Pulmonary artery endothelial cell (primary cell): ENCODE measurements around the gene RNF212. TPM values are rescaled to one million over a fixed set of nuclear protein-coding genes. Genes with fewer than 3 reads are reported as not detected.

Experiments
- DNase-seq: peaks from one replicate; pipeline ENCODE4 v3.0.0-alpha.2; 2011; ENCODE audit warnings: low read depth, low spot score
- total RNA-seq: library from RNA; depleted of rRNA; stranded (reverse); fragments of >200 nt; gene quantifications from 2 replicates; pipeline ENCODE4 v1.2.3, GENCODE V29; 2014

RNF212 gene
- total RNA-seq, 1 donor from 2014 or later = 1.8 TPM

- DNase-seq = no peak
These were observed 76.2 kb downstream of the RNF212 start for GRCh38 chr4:1036976-1037810.

- no peak for DNase-seq
These were observed 77.3 kb downstream of the RNF212 start for GRCh38 chr4:1036095-1036494.

GRCh38 chr4:1035510-1035909 is 77.9 kb downstream of the RNF212 start:
- no peak for DNase-seq

- DNase-seq = no peak
These were observed 79.4 kb downstream of the RNF212 start for GRCh38 chr4:1033840-1034551.

- no peak for DNase-seq
These were observed 80.5 kb downstream of the RNF212 start for GRCh38 chr4:1032861-1033260.

- no peak for DNase-seq
These were observed 81.2 kb downstream of the RNF212 start for GRCh38 chr4:1031956-1032795.

- DNase-seq = no peak
These were observed 82.0 kb downstream of the RNF212 start for GRCh38 chr4:1031346-1031745.

- no peak for DNase-seq
These were observed 82.8 kb downstream of the RNF212 start for GRCh38 chr4:1030559-1030958.

GRCh38 chr4:1030031-1030430 is 83.3 kb downstream of the RNF212 start:
- DNase-seq = no peak

- no peak for DNase-seq
These were observed 83.8 kb downstream of the RNF212 start for GRCh38 chr4:1029529-1029928.

- DNase-seq = no peak
These were observed 84.7 kb downstream of the RNF212 start for GRCh38 chr4:1028574-1029220.

- DNase-seq = no peak
These were observed 85.5 kb downstream of the RNF212 start for GRCh38 chr4:1027915-1028238.

GRCh38 chr4:1027219-1027914 is 86.0 kb downstream of the RNF212 start:
- DNase-seq = no peak

- no peak for DNase-seq
These were observed 87.2 kb downstream of the RNF212 start for GRCh38 chr4:1026115-1026514.

- DNase-seq = no peak
These were observed 88.3 kb downstream of the RNF212 start for GRCh38 chr4:1024882-1025545.

GRCh38 chr4:1023895-1024740 is 89.2 kb downstream of the RNF212 start:
- no peak for DNase-seq

GRCh38 chr4:1023075-1023640 is 90.2 kb downstream of the RNF212 start:
- no peak for DNase-seq

- no peak for DNase-seq
These were observed 90.7 kb downstream of the RNF212 start for GRCh38 chr4:1022739-1023066.

- no peak for DNase-seq
These were observed 91.2 kb downstream of the RNF212 start for GRCh38 chr4:1022051-1022738.
